Progenitor cell of endocrine pancreas (in vitro differentiated cells): ENCODE data around the gene DBNDD1. TPM values are rescaled to one million over a fixed set of nuclear protein-coding genes. Genes with fewer than 3 reads are reported as not detected.
"Not testable (repeated sequence)": the region's sequence is repeated elsewhere in the genome, so short reads cannot be mapped to it uniquely, and the experiment has no call there.

Experiments used
- DNase-seq: peaks from one replicate; pipeline ENCODE4 v3.0.0; 2021; ENCODE audit warnings: low spot score; ENCODE audit not compliant: unreplicated experiment
- H3K27ac Mint-ChIP-seq: 2 replicates; pipeline ENCODE4 v1.8.0; 2021; ENCODE audit warnings: mild to moderate bottlenecking, moderate library complexity, mixed read lengths
- H3K27me3 Mint-ChIP-seq: 2 replicates; pipeline ENCODE4 v1.8.0; 2021; ENCODE audit warnings: mixed read lengths
- H3K36me3 Mint-ChIP-seq: 2 replicates; pipeline ENCODE4 v1.8.0; 2022; ENCODE audit warnings: mixed read lengths; ENCODE audit not compliant: insufficient read depth
- H3K4me1 Mint-ChIP-seq: 2 replicates; pipeline ENCODE4 v1.8.0; 2021; ENCODE audit warnings: low read depth, mixed read lengths
- H3K4me3 Mint-ChIP-seq: 2 replicates; pipeline ENCODE4 v1.8.0; 2021; ENCODE audit warnings: low read depth, mild to moderate bottlenecking, moderate library complexity, mixed read lengths
- H3K9me3 Mint-ChIP-seq: 2 replicates; pipeline ENCODE4 v1.8.0; 2021; ENCODE audit warnings: low read depth, mixed read lengths
- long read RNA-seq: library from polyadenylated mRNA; unstranded; transcript quantifications from one replicate; pipeline ENCODE4 v2.0.0, GENCODE V29; 2020
- total RNA-seq: library from RNA; stranded (reverse); gene quantifications from 2 replicates; pipeline ENCODE4 v1.2.1, GENCODE V29; 2021
- TF ChIP-seq, protein P1 (sequence below): fragments of 200-600 bp; sonication (generic); IDR thresholded peaks from one replicate; pipeline ENCODE4 v1.5.0; 2021; ENCODE audit warnings: antibody characterized with exemption, mild to moderate bottlenecking; ENCODE audit not compliant: unreplicated experiment

Gene DBNDD1, protein sequence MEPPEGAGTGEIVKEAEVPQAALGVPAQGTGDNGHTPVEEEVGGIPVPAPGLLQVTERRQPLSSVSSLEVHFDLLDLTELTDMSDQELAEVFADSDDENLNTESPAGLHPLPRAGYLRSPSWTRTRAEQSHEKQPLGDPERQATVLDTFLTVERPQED
- 53.8 and 57.4 TPM in 2 replicates for total RNA-seq
- long read RNA-seq, result 0 reads

DNA sequence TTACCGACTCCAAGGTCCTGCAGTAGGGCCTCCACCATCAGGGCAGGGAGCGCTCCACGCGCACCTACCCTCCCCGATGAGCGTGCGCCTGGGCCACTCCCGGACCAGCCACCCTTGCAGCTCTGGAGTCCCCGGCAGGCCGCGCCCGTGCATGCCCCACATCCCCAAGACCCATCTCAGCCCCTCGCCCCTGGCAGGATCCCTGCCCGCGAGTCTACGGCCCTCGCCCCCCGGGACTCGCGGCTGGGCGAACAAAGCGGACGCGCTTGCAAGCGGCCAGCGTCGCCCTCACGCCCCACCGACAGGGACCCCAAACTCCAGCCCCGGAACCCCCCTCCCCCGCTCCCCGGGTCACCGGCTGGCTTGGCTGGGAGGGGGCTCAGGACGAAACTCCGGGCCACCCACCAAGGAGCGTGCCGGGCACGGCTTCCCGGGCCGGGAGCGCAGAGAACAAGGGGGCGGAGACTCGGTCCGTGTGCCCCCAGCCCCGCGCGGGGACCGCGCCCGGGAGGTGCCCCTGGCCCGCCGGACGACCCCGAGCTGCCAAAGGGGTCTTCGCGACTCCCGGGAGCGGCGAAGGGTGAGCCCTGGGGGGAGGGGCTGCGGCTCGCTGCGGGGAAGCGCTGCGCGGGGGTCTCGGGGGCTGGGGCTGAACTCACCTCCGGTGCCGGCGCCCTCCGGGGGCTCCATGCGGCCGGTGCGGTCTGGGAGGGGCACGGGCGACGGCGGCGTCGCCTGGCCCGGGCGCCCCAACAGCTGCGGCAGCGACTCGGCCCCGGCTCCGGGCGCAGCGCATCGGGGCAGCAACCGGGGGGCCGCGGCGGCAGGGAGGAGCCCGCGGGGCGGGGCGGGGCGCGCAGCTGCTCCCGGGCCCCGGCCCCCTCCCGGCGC, at the start of gene DBNDD1:
Gene DBNDD1, minus strand, starts transcription at position 805 of the 891 bp plus-strand sequence. Its CDS starts 115 bp downstream, at position 690.
- H3K36me3 Mint-ChIP-seq, result no peaks in the 10 kb centered on the region
- peaks cover 20% of the 10 kb centered on the region for H3K4me1 Mint-ChIP-seq
- no peaks in the 10 kb centered on the region for H3K27me3 Mint-ChIP-seq
- H3K9me3 Mint-ChIP-seq, result no peaks in the 10 kb centered on the region
- peak; percentile 35 for DNase-seq
- H3K4me3 Mint-ChIP-seq, result peak within 1 kb of the TSS; percentile 88
- TF ChIP-seq, protein P1, sequence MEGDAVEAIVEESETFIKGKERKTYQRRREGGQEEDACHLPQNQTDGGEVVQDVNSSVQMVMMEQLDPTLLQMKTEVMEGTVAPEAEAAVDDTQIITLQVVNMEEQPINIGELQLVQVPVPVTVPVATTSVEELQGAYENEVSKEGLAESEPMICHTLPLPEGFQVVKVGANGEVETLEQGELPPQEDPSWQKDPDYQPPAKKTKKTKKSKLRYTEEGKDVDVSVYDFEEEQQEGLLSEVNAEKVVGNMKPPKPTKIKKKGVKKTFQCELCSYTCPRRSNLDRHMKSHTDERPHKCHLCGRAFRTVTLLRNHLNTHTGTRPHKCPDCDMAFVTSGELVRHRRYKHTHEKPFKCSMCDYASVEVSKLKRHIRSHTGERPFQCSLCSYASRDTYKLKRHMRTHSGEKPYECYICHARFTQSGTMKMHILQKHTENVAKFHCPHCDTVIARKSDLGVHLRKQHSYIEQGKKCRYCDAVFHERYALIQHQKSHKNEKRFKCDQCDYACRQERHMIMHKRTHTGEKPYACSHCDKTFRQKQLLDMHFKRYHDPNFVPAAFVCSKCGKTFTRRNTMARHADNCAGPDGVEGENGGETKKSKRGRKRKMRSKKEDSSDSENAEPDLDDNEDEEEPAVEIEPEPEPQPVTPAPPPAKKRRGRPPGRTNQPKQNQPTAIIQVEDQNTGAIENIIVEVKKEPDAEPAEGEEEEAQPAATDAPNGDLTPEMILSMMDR, result no peak
- H3K27ac Mint-ChIP-seq, result peak within 1 kb of the TSS; percentile 99

DNA sequence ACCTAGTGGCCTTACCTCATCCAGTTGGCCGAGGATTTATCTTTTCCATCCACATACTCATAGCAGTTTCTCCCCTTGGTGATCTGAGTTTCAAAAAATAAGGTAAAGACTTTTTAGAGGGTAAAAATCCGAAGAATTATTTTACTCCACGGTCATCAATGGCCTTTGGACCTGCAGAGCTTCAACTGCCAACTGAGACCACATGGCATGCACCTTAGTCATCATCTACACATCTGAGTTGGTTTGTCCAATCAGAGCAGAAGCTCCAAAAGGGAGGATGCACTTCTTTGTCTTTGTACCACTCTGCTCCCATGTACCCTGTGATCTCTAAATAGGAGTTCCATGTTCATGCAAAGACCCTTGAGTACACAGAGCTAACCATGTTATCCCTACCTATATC, 42.2 kb upstream of the DBNDD1 start:
- no peak for DNase-seq
- TF ChIP-seq, protein P1, result no peak
- Mint-ChIP-seq H3K27ac (no peak overlapping the region), H3K4me3 (no peak overlapping the region), H3K36me3 (no peaks in the 10 kb centered on the region), H3K27me3 (peaks cover 37% of the 10 kb centered on the region), H3K4me1 (no peaks in the 10 kb centered on the region), H3K9me3 (no peaks in the 10 kb centered on the region)

DNA sequence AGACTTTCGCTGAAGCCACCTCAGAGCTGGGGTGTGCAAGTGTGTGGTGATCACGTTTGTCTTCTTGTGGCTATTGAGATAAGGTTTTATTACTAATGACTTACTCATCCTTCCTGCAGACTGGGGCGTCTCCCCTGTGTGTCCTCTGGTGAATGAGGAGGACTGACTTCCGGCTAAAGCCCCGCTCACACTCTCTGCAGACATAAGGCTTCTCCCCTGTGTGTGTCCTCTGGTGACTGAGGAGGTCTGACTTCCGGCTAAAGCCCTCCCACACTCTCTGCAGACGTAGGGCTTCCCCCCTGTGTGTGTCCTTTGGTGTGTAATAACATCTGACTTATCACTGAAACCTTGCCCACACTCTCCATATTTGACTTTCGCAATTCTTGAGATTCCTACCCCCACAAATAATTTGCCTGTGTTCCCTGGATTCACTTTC, 38.5 kb upstream of the DBNDD1 start:
- H3K27ac Mint-ChIP-seq, result no peak overlapping the region
- peaks cover 20% of the 10 kb centered on the region for H3K9me3 Mint-ChIP-seq
- peaks cover 2% of the 10 kb centered on the region for H3K36me3 Mint-ChIP-seq
- peaks cover 27% of the 10 kb centered on the region for H3K27me3 Mint-ChIP-seq
- TF ChIP-seq, protein P1, result no peak
- H3K4me1 Mint-ChIP-seq, result no peaks in the 10 kb centered on the region
- DNase-seq, result no peak
- no peak overlapping the region for H3K4me3 Mint-ChIP-seq

DNA sequence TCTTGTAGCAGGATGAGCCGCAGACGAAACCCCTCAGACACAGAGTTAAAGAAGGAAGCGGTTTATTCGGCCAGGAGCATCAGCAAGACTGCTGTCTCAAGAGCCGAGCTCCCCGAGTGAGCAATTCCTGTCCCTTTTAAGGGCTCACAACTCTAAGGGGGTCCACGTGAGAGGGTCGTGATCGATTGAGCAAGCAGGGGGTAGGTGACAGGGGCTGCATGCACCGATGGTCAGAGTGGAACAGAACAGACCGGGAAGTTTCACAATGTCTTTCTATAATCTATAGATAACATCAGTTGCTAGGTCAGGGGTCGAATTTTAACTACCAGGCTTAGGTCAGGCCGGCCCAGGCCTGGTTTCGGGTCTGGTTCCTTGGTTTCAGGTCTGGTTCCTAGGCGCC, 37.3 kb upstream of the DBNDD1 start:
- not testable (repeated sequence) for H3K36me3 Mint-ChIP-seq, H3K27ac Mint-ChIP-seq, H3K4me3 Mint-ChIP-seq, H3K4me1 Mint-ChIP-seq, DNase-seq
- Mint-ChIP-seq H3K27me3 (peaks cover 23% of the 10 kb centered on the region), H3K9me3 (peaks cover 20% of the 10 kb centered on the region)

DNA sequence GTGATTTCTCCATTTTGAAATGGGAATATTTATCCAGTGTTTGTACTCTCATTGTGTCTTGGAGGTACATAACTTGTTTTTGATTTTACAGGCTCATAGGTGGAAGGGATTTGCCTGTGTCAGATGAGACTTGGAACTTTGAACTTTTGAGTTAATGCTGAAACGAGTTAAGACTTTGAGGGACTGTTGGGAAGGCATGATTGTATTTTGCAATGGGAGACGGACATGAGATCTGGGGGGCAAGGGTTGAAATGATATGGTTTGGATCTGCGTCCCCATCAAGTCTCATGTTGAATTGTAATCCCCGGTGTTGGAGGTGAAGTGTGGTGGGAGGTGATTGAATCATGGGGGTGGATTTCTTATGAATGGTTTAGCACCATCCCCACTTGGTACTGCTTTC, 36.1 kb upstream of the DBNDD1 start:
- no peak overlapping the region for H3K27ac Mint-ChIP-seq
- DNase-seq, result no peak
- TF ChIP-seq, protein P1, result no peak
- H3K36me3 Mint-ChIP-seq, result peaks cover 2% of the 10 kb centered on the region
- H3K27me3 Mint-ChIP-seq, result peaks cover 23% of the 10 kb centered on the region
- no peak overlapping the region for H3K4me3 Mint-ChIP-seq
- H3K9me3 Mint-ChIP-seq, result peaks cover 20% of the 10 kb centered on the region
- H3K4me1 Mint-ChIP-seq, result no peaks in the 10 kb centered on the region
